ENCODE measurements around the gene SPPL2A. TPM values are rescaled to one million over a fixed set of nuclear protein-coding genes. Genes with fewer than 3 reads are reported as not detected.
A peak's percentile ranks its signal among the peaks of the same experiment; 100 is the strongest.

Gene SPPL2A
- total RNA-seq, 1 experiment from 2014 or later, result 61.0 TPM

DNA sequence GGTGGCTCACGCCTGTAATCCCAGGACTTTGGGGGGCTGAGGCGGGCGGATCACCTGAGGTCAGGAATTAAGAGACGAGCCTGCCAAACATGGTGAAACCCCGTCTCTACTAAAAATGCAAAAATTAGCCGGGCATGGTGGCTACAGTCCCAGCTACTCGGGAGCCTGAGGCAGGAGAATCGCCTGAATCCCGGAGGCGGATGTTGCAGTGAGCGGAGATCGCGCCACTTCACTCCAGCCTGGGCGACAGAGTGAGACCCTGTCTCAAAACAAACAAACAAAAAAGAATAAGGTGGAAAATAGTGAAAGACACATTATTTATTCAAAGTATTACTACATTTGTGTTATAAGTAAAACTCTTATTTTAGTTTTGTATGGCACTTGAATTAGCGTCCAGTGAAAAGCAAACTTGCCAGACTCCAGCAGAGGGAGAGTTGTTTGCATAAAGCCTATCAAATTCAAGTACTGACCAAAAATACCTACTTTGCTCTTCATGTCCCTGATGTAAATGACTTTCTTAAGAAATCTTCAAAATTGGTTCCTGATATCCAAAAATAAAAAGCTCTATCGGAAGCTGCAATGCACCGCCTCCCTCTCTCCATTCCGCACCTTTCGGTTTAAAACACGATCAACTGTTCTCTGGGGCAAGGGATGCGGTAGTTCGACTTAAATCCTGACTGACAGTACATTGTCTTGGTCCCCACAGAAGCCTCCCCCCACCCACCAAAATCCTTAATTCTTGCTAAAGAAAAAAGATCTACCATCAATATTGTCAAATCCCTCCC lies 80.1 kb downstream of the SPPL2A start:
- ATAC-seq (no peak), DNase-seq (ENCODE audit: low read depth, low spot score) (no peak)
- peak overlapping the region; percentile 71 for H3K4me2 ChIP-seq (ENCODE audit: low read length)
- ChIA-PET RAD21 (ENCODE audit: low non-redundant PET in 1 of 2, low total read pairs in 2 of 2, uncharacterized antibody in 2 of 2, unreplicated experiment in 2 of 2) (no interaction called here), CTCF (no interaction called here), POLR2A (no interaction called here)
- 0 out of 2 replicates have a peak, but pooled peaks cover 5% of the 10 kb centered on the region for H4K20me1 ChIP-seq (ENCODE audit: insufficient read depth)
- no peaks in the 10 kb centered on the region for H3K9me2 ChIP-seq (ENCODE audit: insufficient read depth)
- peaks cover 61% of the 10 kb centered on the region for H3K79me2 ChIP-seq (ENCODE audit: insufficient read depth, low read length)
- H2AFZ ChIP-seq (ENCODE audit: low read depth, low read length, poor library complexity, severe bottlenecking), result no peak overlapping the region
- peak overlapping the region; percentile 90 for H3K9ac ChIP-seq (ENCODE audit: low read length)
- intact Hi-C loops (cut with micrococcal nuclease), result no loop called here
- no peaks in the 10 kb centered on the region for H3K9me3 ChIP-seq (ENCODE audit: control insufficient read depth in 1 of 2, insufficient read depth in 1 of 2, low read depth in 1 of 2, low read length in 2 of 2)
- H3K27me3 ChIP-seq (ENCODE audit: insufficient read depth, low read length), result no peaks in the 10 kb centered on the region
- TF ChIP-seq POLR2A (IDR thresholded peaks at IDR 0.05; ENCODE audit: borderline replicate concordance, extremely low read depth, insufficient read depth, insufficient read length), result no peak
- no peak for TF ChIP-seq YY1 (IDR thresholded peaks at IDR 0.05; ENCODE audit: extremely low read depth, insufficient replicate concordance, low read depth, low read length)
- TF ChIP-seq CEBPB (IDR thresholded peaks at IDR 0.05; ENCODE audit: low read depth), result no peak
- no peak for TF ChIP-seq SIN3A (IDR thresholded peaks at IDR 0.05; ENCODE audit: low read depth)
- no peak for TF ChIP-seq EGR1 (IDR thresholded peaks at IDR 0.05; ENCODE audit: low read depth)
- TF ChIP-seq, protein P1, sequence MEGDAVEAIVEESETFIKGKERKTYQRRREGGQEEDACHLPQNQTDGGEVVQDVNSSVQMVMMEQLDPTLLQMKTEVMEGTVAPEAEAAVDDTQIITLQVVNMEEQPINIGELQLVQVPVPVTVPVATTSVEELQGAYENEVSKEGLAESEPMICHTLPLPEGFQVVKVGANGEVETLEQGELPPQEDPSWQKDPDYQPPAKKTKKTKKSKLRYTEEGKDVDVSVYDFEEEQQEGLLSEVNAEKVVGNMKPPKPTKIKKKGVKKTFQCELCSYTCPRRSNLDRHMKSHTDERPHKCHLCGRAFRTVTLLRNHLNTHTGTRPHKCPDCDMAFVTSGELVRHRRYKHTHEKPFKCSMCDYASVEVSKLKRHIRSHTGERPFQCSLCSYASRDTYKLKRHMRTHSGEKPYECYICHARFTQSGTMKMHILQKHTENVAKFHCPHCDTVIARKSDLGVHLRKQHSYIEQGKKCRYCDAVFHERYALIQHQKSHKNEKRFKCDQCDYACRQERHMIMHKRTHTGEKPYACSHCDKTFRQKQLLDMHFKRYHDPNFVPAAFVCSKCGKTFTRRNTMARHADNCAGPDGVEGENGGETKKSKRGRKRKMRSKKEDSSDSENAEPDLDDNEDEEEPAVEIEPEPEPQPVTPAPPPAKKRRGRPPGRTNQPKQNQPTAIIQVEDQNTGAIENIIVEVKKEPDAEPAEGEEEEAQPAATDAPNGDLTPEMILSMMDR (IDR thresholded peaks at IDR 0.05 in 2 of 3, conservative IDR thresholded peaks at IDR 0.05 in 1 of 3; ENCODE audit: borderline replicate concordance in 1 of 3, insufficient read depth in 1 of 3, low read depth in 2 of 3, low read length in 2 of 3), result no peak
- TF ChIP-seq, protein P2, sequence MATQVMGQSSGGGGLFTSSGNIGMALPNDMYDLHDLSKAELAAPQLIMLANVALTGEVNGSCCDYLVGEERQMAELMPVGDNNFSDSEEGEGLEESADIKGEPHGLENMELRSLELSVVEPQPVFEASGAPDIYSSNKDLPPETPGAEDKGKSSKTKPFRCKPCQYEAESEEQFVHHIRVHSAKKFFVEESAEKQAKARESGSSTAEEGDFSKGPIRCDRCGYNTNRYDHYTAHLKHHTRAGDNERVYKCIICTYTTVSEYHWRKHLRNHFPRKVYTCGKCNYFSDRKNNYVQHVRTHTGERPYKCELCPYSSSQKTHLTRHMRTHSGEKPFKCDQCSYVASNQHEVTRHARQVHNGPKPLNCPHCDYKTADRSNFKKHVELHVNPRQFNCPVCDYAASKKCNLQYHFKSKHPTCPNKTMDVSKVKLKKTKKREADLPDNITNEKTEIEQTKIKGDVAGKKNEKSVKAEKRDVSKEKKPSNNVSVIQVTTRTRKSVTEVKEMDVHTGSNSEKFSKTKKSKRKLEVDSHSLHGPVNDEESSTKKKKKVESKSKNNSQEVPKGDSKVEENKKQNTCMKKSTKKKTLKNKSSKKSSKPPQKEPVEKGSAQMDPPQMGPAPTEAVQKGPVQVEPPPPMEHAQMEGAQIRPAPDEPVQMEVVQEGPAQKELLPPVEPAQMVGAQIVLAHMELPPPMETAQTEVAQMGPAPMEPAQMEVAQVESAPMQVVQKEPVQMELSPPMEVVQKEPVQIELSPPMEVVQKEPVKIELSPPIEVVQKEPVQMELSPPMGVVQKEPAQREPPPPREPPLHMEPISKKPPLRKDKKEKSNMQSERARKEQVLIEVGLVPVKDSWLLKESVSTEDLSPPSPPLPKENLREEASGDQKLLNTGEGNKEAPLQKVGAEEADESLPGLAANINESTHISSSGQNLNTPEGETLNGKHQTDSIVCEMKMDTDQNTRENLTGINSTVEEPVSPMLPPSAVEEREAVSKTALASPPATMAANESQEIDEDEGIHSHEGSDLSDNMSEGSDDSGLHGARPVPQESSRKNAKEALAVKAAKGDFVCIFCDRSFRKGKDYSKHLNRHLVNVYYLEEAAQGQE (IDR thresholded peaks at IDR 0.05; ENCODE audit: low read depth), result no peak
- TF ChIP-seq FOSL1 (IDR thresholded peaks at IDR 0.05; ENCODE audit: low read depth), result no peak
- no peak for TF ChIP-seq EZH2 (IDR thresholded peaks at IDR 0.05)
- TF ChIP-seq ZNF274 (IDR thresholded peaks at IDR 0.05; ENCODE audit: low read depth, low read length), result no peak
- no peak for TF ChIP-seq SRF (IDR thresholded peaks at IDR 0.05; ENCODE audit: low read depth)
- TF ChIP-seq, protein P3, sequence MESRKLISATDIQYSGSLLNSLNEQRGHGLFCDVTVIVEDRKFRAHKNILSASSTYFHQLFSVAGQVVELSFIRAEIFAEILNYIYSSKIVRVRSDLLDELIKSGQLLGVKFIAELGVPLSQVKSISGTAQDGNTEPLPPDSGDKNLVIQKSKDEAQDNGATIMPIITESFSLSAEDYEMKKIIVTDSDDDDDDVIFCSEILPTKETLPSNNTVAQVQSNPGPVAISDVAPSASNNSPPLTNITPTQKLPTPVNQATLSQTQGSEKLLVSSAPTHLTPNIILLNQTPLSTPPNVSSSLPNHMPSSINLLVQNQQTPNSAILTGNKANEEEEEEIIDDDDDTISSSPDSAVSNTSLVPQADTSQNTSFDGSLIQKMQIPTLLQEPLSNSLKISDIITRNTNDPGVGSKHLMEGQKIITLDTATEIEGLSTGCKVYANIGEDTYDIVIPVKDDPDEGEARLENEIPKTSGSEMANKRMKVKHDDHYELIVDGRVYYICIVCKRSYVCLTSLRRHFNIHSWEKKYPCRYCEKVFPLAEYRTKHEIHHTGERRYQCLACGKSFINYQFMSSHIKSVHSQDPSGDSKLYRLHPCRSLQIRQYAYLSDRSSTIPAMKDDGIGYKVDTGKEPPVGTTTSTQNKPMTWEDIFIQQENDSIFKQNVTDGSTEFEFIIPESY (IDR thresholded peaks at IDR 0.05; ENCODE audit: extremely low read depth, insufficient replicate concordance, low read length), result no peak
- TF ChIP-seq POLR2AphosphoS5 (IDR thresholded peaks at IDR 0.05; ENCODE audit: low read depth, low read length), result no peak
- no peak for TF ChIP-seq CBX3 (IDR thresholded peaks at IDR 0.05; ENCODE audit: low read depth)
- no peak for TF ChIP-seq JUND (IDR thresholded peaks at IDR 0.05)
- TF ChIP-seq ELF1 (IDR thresholded peaks at IDR 0.05; ENCODE audit: borderline replicate concordance, low read depth), result no peak
- no peak for TF ChIP-seq SP1 (IDR thresholded peaks at IDR 0.05; ENCODE audit: low read depth)
- TF ChIP-seq, protein P4, sequence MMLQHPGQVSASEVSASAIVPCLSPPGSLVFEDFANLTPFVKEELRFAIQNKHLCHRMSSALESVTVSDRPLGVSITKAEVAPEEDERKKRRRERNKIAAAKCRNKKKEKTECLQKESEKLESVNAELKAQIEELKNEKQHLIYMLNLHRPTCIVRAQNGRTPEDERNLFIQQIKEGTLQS (IDR thresholded peaks at IDR 0.05), result no peak
- TF ChIP-seq ZFX (IDR thresholded peaks at IDR 0.05), result no peak
- TF ChIP-seq EZH2phosphoT487 (IDR thresholded peaks at IDR 0.05; ENCODE audit: borderline replicate concordance), result no peak
- peaks cover 5 to 22% of the 10 kb centered on the region in 2 experiments; a peak in 2 of 4 replicates for H3K4me1 ChIP-seq (ENCODE audit: control insufficient read depth in 1 of 2, insufficient read depth in 2 of 2, low read length in 2 of 2)
- no TSS peak for BruUV-seq (replicated peaks)
- peak overlapping the region; percentile 97 for H3K27ac ChIP-seq (ENCODE audit: low read depth, low read length)
- H3K36me3 ChIP-seq (ENCODE audit: control insufficient read depth in 1 of 2, insufficient read depth in 2 of 2, low read length in 2 of 2), result peaks cover 3 to 5% of the 10 kb centered on the region in 2 experiments; a peak in 1 of 4 replicates
- H3K4me3 ChIP-seq (replicated peaks in 1 of 2; ENCODE audit: low read depth in 1 of 2, low read length in 2 of 2), result peak overlapping the region; percentile 93 to 96

Data from HCT116 (cell line).